Measurements from ENCODE around the gene MSH2.
"Not testable (repeated sequence)": the region's sequence is repeated elsewhere in the genome, so short reads cannot be mapped to it uniquely, and the experiment has no call there.

Gene MSH2

GRCh38 chr2:47360283-47360682, 42.7 kb upstream of the MSH2 start:
- Mint-ChIP-seq H3K9me3 (no peaks in the 10 kb centered on the region), H3K36me3 (ENCODE audit: low read depth) (no peaks in the 10 kb centered on the region), H3K27ac (no peak overlapping the region), H3K4me3 (no peak overlapping the region), H3K27me3 (ENCODE audit: low read depth, poor library complexity) (peaks cover under 1% of the 10 kb centered on the region), H3K4me1 (peaks cover 20% of the 10 kb centered on the region)
- no peak for DNase-seq
- TF ChIP-seq, protein P1, sequence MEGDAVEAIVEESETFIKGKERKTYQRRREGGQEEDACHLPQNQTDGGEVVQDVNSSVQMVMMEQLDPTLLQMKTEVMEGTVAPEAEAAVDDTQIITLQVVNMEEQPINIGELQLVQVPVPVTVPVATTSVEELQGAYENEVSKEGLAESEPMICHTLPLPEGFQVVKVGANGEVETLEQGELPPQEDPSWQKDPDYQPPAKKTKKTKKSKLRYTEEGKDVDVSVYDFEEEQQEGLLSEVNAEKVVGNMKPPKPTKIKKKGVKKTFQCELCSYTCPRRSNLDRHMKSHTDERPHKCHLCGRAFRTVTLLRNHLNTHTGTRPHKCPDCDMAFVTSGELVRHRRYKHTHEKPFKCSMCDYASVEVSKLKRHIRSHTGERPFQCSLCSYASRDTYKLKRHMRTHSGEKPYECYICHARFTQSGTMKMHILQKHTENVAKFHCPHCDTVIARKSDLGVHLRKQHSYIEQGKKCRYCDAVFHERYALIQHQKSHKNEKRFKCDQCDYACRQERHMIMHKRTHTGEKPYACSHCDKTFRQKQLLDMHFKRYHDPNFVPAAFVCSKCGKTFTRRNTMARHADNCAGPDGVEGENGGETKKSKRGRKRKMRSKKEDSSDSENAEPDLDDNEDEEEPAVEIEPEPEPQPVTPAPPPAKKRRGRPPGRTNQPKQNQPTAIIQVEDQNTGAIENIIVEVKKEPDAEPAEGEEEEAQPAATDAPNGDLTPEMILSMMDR (IDR thresholded peaks at IDR 0.05): no peak

- no peaks in the 10 kb centered on the region for H3K9me3 Mint-ChIP-seq
- TF ChIP-seq, protein P1 (IDR thresholded peaks at IDR 0.05): no peak
- DNase-seq: no peak
- no peaks in the 10 kb centered on the region for H3K27me3 Mint-ChIP-seq (ENCODE audit: low read depth, poor library complexity)
- no peaks in the 10 kb centered on the region for H3K36me3 Mint-ChIP-seq (ENCODE audit: low read depth)
- H3K4me1 Mint-ChIP-seq: peaks cover 19% of the 10 kb centered on the region
- H3K4me3 Mint-ChIP-seq: no peak overlapping the region
- no peak overlapping the region for H3K27ac Mint-ChIP-seq
These were observed 42.0 kb upstream of the MSH2 start for GRCh38 chr2:47360927-47361326.

- H3K4me1 Mint-ChIP-seq: peaks cover 19% of the 10 kb centered on the region
These were observed 41.3 kb upstream of the MSH2 start for GRCh38 chr2:47361505-47362229.

GRCh38 chr2:47373747-47374146, 29.2 kb upstream of the MSH2 start:
- peaks cover 17% of the 10 kb centered on the region for H3K36me3 Mint-ChIP-seq (ENCODE audit: low read depth)
- H3K27ac Mint-ChIP-seq: no peak overlapping the region
- no peak for DNase-seq
- H3K27me3 Mint-ChIP-seq (ENCODE audit: low read depth, poor library complexity): peaks cover 29% of the 10 kb centered on the region
- H3K9me3 Mint-ChIP-seq: peaks cover 2% of the 10 kb centered on the region
- H3K4me3 Mint-ChIP-seq: no peak overlapping the region
- TF ChIP-seq, protein P1 (IDR thresholded peaks at IDR 0.05): no peak
- H3K4me1 Mint-ChIP-seq: peaks cover 14% of the 10 kb centered on the region

More at GRCh38 chr2:47361505-47362229, 41.3 kb upstream of the MSH2 start:
- not testable (repeated sequence) for H3K9me3 Mint-ChIP-seq; H3K27me3 Mint-ChIP-seq (ENCODE audit: low read depth, poor library complexity); H3K36me3 Mint-ChIP-seq (ENCODE audit: low read depth); DNase-seq; H3K4me3 Mint-ChIP-seq
- peak overlapping the region; percentile 5 for H3K27ac Mint-ChIP-seq

DNA sequence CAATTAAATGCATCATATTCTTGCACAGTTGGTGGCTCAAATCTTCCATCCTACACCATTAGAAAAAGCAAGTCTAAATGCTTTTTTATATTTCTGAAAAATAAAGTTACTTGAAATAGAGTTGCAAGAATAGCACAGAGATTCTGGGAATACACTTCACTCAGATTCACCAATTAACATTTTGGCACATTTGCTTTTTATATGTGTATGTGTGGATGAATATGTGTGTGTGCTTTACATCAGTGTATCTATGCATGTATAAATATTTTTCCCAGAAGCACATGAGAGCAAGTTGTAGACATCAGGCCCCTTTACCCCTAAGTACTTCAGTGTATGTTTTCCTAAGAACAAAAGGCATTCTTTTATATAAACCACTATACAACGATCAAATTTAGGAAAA, 27.6 kb upstream of the MSH2 start:
- Mint-ChIP-seq H3K4me3 (no peak overlapping the region), H3K36me3 (ENCODE audit: low read depth) (peaks cover 22% of the 10 kb centered on the region), H3K4me1 (peaks cover 14% of the 10 kb centered on the region), H3K9me3 (no peaks in the 10 kb centered on the region), H3K27me3 (ENCODE audit: low read depth, poor library complexity) (peaks cover 26% of the 10 kb centered on the region), H3K27ac (no peak overlapping the region)
- no peak for DNase-seq
- TF ChIP-seq, protein P1 (IDR thresholded peaks at IDR 0.05): no peak

DNA sequence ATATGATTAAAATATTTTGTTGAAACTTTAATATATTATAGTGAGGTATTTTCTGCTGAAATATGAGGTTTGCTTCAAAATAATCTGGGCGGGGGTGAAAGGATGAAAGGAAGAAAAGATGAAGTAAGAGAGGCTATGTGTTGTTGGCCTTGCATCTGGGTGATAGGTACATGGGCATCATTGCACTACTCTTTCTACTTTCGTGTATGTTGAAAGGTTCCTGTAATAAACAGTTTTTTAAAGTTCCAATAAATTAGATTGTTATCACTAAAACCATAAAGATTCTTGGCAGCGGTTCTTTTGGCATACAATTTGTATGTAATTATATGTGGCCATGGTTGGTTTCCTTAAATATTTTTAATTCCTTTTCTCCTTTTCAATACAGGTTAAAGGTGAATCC, 23.6 kb upstream of the MSH2 start:
- peaks cover 4% of the 10 kb centered on the region for H3K27me3 Mint-ChIP-seq (ENCODE audit: low read depth, poor library complexity)
- H3K36me3 Mint-ChIP-seq (ENCODE audit: low read depth): peaks cover 29% of the 10 kb centered on the region
- no peaks in the 10 kb centered on the region for H3K4me1 Mint-ChIP-seq
- no peak for DNase-seq
- TF ChIP-seq, protein P1 (IDR thresholded peaks at IDR 0.05): no peak
- no peak overlapping the region for H3K4me3 Mint-ChIP-seq
- peaks cover 5% of the 10 kb centered on the region for H3K9me3 Mint-ChIP-seq
- H3K27ac Mint-ChIP-seq: no peak overlapping the region
